ENCODE measurements around the gene PRPF18.

The PRPF18 gene

GRCh38 chr10:13668126-13668525, 81.4 kb downstream of the PRPF18 start:
- no peak for DNase-seq (ENCODE audit: low read depth in 1 of 2, low spot score in 1 of 2)

GRCh38 chr10:13669182-13669855, 82.6 kb downstream of the PRPF18 start:
- DNase-seq (ENCODE audit: low read depth in 1 of 2, low spot score in 1 of 2), result no peak

GRCh38 chr10:13669901-13670300, 83.1 kb downstream of the PRPF18 start:
- DNase-seq (ENCODE audit: low read depth in 1 of 2, low spot score in 1 of 2), result no peak

GRCh38 chr10:13670311-13670710, 83.5 kb downstream of the PRPF18 start:
- no peak for DNase-seq (ENCODE audit: low read depth in 1 of 2, low spot score in 1 of 2)

GRCh38 chr10:13671904-13672303, 85.1 kb downstream of the PRPF18 start:
- no peak for DNase-seq (ENCODE audit: low read depth in 1 of 2, low spot score in 1 of 2)

DNA sequence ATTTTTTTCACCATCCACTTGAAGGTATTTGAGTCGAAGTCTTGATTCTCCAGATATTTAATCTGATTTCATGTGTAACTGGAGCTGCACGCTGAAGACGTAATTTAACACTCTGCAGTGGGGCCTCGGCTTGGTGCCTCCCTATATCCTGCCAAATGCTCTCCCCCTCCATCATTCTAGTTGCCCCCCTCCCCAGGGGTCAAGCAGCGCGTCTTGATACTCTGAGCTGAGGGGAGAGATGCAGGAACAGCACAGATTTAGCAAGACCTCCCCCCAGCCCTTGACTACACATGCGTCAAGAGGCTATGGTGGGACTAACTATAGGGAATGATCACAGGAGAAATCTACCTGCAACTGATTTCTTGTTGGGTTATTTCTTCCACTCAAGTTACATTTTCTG, 85.8 kb downstream of the PRPF18 start:
- no peak for DNase-seq (ENCODE audit: low read depth in 1 of 2, low spot score in 1 of 2)

DNA sequence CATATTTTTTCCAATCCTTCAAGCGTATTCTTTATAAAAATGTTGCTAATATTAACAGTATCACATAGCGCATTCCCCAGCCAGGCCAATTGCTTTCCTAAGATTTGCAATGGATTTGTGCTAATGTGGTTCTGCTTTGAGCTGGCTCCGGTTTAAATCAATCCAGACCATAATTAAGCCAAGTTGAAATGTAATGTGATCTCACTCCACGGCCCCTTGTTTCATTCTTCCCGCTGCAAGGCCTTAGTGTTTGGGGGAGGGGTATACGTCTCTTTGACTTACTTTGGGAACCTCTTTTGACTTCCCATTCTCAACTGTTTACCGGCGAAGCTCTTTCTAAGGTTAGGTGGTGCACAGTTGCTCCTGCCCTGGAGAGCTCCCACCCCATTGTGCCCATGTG, 86.4 kb downstream of the PRPF18 start:
- DNase-seq (ENCODE audit: low read depth in 1 of 2, low spot score in 1 of 2), result no peak

DNA sequence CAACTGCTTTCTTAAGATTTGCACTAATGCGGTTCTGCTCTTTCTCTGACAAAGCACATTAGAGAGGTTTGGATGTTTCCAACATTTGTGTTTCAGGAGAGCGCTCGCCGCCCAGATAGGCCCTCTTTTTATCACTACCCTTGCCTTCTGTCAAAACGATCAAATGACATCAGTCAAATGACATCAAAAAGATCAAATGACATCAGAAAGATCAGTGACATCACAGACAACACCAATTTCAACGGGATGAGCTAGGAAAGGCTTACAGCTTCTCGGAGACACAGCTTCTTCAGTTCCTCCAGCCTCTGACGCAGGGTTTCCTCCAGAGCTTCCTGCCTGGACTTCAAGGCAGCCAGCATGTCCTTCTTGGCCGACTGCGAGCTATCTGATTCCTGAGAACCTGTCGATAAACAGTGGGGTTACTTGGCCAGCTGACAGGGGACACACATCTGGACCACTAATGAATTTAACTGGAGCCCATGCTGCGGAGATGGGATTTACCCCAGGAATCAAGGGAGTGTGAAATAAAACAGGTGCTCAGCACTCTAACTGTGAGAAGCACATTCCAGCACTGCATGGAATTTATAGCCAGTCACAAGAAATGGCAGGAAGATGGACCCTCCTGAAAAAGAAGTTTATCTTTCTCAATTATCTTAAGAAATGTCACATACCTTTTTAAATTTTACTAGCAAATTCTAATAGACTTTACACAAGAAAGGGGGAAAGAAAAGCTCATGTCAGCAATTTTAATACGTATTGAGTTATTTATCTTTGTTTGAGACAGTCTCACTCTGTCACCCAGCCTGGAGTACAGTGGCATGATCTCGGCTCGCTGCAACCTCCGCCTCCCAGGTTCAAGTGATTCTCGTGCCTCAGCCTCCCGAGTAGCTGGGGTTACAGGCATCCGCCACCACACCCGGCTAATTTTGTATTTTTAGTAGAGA, 88.2 kb downstream of the PRPF18 start:
- no peak for DNase-seq (ENCODE audit: low read depth in 1 of 2, low spot score in 1 of 2)

GRCh38 chr10:13678101-13678843, 91.5 kb downstream of the PRPF18 start:
- no peak for DNase-seq (ENCODE audit: low read depth in 1 of 2, low spot score in 1 of 2)

Measured in activated CD4-positive, alpha-beta T cell treated with anti-CD3 and anti-CD28 coated beads, Interleukin-2, amount 50 U/mL, for 24 hours (primary cell).